ENCODE results near the gene DEFB129.

DNA sequence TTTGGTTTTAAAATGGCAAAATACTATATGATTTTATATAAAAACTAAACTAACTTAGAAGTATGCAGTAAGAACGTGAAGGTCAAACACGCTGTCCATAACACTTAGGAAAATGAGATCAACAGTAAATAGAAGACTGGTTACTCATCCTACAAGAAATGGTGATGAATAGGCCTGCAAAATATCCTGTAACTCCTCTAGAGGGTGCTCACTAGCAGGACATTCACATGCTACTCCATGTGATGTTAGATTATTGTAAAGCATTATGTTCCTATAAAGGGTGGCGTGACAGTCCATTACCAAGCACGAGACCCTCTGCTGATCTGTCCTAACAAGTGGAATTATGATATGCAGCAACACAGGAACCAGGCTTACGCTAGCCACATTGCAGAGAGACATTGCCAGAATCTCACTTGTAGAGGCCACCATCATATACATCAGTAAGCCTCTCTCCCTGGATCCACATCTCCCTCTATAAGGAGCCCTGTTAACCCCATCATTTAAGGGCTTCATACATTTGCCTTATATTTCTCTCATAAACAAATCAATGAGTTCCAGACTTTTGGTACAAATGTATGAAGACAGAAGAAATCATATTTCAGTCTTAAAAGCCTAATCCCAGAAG, 18.0 kb upstream of the DEFB129 start:
- TF ChIP-seq POLR2AphosphoS5 (IDR thresholded peaks at IDR 0.05; ENCODE audit: borderline replicate concordance, low read depth, low read length) (no peak), EZH2 (IDR thresholded peaks at IDR 0.05) (no peak), FOXP2 (optimal IDR thresholded peaks at IDR 0.05; ENCODE audit: control extremely low read depth, extremely low read length, insufficient read depth) (no peak)
